DND-41 (cell line): ENCODE measurements around the gene USP6.

Experiments used
- CTCF ChIP-seq: IDR thresholded peaks from 2 replicates; pipeline ENCODE4 v1.5.1; 2012; ENCODE audit warnings: borderline replicate concordance, low read length, moderate library complexity, mild to moderate bottlenecking; ENCODE audit not compliant: poor library complexity, severe bottlenecking; ENCODE audit errors: extremely low read depth
- EZH2 ChIP-seq: IDR thresholded peaks from 3 replicates; pipeline ENCODE4 v1.6.1; 2012; ENCODE audit warnings: borderline replicate concordance, low read depth, mild to moderate bottlenecking, moderate library complexity, low read length, inconsistent platforms; ENCODE audit not compliant: severe bottlenecking

GRCh38 chr17:5078106-5079028, 37.5 kb upstream of the USP6 start, which contains the start of gene ZFP3:
- TF ChIP-seq CTCF = peak; percentile 21
- no peak for TF ChIP-seq EZH2
